Fibroblast of skin of abdomen (primary cell): ENCODE measurements around the gene SLC25A1.

Experiments used
- DNase-seq: peaks from one replicate; pipeline ENCODE4 v3.0.0-alpha.2; 2013

The SLC25A1 gene

DNA sequence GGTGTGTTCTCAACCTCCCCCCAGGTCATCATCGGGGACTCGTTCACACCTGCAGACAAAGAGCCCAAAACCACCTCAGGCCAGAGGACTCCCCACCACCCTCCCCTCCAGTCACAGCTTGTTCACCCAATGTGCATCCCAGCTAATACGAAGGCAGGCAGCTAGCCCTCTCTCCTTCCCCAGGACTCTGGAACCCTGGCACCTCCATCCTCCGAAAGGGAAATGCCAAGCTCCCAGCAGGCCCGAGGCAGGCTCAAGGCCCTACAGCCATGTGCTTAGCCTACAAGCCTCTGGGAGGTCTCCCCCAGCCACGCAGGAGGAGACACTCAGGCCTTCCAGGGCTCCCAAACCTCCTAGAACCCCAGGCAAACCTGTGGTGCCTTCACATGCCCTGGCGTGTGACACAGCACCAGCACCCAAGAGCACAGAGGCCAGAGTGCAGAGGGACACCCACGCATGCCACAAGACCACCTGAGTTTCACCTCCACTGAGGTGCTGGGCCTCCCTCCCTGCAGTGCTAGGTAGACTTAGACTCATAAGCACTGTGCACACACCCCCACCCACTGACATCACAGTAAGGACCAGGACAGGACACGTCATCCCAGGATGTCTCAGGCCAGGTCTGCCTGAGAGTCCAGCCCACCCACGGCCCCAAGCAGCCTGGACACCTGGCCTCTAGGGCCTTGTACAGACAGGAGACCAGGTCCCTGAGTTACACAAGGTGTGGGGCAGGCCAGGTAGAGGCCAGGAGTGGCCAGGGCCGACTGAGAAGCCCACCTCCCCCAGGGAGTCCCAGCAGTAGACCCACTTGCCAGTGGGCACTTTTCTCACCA is 40.9 kb downstream of the SLC25A1 start:
- DNase-seq, result no peak

DNA sequence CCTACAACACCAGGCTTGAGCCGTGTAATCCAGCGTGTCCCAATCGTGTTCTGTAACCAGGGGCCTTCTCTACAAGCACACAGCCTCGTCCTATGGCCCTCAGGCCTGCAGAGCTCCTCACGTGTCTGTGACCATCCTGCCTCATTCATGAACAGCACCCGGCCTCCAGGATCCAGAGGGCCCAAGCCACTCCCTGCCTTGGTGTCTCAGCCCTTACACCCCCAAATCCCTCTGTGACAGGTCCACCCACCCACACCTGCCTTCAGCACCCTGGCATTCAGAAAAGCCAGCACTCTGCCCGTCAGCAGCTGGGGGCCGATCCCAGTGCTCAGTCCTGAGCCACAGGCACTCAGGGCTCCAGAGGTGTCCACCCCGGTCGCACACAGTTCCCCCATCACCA is 41.6 kb downstream of the SLC25A1 start:
- no peak for DNase-seq

DNA sequence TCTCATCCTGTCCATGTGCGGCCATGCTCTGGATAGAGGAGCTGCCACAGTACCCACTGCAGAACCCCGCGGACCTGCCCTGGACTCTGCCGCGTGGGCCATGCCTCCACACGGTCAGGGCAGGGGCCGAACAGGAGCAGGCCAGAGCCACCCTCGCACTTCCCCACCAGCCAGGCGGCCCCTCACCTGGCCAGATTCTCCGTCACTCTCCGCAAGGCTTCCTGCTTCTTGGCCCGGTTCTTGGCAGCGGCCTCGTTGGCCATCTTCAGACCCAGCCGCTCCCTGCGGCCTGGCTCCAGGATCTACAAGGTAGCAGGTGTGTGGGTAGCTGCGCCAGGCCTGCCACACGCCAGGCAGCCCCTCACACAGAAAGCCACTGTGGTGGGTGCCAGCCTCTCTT is 43.7 kb downstream of the SLC25A1 start:
- DNase-seq, result no peak

DNA sequence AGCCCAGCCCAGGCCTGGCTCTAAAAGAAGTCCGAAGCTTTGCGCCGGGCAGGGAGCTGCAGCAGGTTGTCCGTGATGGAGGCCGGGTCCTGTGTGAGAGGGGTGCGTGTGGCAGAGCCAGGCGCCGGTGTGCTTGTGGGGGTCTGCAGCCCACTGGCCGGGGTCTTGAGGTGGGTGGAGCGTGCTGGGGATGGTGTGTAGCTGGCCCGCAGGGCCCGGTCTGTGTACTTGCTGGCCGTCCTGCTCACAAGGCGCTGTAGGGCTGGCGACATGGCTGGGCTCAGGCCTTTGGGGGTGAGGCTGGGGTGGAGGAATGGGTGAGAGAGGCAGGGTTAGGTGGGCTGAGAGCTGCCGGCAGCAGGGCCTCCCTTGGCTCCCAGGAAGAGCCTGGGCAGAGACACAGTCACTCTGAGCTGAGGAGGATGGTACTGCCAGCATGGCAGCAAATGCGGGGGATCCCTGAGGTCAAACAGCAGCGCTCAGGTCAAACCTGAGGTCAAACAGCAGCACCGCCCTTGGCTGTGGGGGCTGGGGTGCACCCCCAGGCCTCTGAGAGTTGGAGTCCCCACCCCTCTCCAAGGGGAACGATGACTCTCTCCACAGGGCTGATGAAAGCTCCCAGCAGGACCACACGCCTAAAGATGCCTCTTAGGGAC is 44.2 kb downstream of the SLC25A1 start:
- DNase-seq, result no peak

DNA sequence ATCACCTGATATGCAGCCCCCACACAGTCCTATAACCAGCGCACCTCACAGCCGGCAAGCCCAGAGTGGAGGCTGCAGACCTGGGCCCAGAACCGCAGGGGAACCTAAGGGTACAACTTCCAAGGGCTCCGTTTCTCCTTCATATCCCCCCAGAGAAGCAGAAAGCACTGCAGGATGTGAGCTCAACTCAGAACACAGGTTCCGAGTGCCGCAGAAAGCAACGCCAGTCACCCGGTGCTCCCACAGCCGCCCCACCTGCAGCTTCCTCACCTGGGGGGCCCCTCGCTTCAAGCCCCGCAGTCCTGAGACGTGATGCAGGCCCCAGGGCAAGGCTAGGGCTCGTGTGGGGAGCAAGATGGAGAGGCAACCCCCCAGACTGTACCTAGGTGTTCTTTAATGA is 45.0 kb downstream of the SLC25A1 start:
- DNase-seq, result no peak

DNA sequence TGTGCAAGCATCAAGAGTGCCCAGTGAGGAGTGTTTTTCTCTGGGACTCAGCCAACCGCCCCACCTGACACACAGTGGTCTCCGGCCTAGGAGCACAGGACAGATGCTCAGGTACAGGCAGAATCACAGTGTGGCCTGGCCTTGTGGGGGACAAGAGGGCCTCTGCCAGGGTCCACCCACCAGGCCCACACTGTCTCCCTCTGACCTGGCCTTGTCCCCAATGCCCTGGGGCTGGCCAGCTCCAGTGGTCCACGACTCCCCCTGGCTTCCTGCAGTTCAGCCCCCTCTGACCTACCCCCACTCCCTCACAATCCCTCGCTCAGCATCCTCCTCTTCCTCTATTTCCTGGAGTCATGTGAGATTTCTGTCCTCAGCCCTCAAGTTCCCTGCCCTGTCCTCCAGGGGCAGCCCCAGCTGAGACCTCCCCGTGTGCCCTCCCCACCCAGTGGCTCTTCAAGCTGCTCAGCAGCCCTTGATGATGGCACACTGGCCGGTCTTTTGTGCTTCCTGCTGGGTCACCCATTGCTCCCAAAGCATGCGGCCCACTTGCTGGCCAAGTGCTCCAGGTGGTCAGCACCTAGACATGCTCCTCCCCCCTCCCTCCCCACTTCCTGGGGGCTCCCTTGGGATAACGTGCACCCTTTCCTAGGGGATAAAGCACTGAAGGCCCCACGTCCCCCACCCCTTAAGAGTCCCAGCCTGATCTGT is 45.7 kb downstream of the SLC25A1 start:
- DNase-seq, result no peak

DNA sequence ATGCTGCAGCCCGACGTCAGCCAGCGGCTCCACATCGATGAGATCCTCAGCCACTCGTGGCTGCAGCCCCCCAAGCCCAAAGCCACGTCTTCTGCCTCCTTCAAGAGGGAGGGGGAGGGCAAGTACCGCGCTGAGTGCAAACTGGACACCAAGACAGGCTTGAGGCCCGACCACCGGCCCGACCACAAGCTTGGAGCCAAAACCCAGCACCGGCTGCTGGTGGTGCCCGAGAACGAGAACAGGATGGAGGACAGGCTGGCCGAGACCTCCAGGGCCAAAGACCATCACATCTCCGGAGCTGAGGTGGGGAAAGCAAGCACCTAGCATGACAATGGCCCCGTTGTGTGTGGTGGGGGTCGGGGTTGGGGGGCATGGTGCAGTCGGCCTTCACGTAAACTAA is 46.4 kb downstream of the SLC25A1 start:
- DNase-seq, result no peak

DNA sequence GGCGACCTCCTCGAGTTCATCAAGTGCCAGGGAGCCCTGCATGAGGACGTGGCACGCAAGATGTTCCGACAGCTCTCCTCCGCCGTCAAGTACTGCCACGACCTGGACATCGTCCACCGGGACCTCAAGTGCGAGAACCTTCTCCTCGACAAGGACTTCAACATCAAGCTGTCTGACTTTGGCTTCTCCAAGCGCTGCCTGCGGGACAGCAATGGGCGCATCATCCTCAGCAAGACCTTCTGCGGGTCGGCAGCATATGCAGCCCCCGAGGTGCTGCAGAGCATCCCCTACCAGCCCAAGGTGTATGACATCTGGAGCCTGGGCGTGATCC is 46.9 kb downstream of the SLC25A1 start:
- DNase-seq, result no peak

DNA sequence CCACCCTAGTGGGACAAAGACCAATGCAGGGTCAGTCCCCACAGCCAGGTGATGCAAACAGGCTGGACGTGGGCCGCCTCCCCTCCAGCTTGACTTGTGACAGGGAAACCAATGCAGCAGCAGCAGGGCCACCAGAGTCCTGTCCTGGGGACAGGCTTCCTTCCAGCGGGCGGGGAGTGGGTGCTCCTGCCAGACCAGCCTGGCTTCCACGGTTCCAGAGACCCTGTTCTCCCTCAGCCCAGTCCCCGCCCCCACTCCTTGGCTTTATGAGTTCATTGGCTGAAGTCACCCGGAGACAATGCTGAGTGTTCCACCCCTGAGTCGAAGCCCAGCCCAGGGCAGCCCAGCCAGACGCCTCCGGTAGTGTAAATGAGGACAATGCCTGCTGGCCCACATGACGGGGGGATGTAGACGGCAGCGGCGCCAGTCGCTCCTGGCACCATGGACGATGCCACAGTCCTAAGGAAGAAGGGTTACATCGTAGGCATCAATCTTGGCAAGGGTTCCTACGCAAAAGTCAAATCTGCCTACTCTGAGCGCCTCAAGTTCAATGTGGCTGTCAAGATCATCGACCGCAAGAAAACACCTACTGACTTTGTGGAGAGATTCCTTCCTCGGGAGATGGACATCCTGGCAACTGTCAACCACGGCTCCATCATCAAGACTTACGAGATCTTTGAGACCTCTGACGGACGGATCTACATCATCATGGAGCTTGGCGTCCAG is 47.4 kb downstream of the SLC25A1 start, which contains the start of gene TSSK2:
Gene TSSK2, plus strand, starts transcription at position 350 of the 726 bp plus-strand sequence. Its CDS starts 92 bp downstream, at position 442.
- DNase-seq, result no peak

DNA sequence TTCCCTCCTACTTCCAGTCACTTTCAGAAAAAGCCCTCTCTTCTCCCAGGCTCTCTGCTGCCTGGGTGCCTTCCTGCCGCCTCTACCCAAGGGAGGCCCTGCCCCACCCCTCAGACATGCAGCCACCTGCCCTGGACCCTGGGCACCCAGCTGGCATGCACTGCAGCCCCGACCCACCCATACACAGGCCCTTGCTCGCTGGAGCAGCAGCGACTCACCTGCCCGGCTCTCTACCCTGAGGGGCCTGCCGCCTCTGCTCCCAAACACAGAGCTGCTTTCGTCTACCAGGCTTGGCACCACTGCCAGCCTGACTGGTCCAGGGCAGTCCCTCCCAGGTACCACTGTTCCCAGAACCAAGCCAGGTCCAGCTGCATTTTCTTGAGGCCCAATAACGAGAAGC is 48.7 kb downstream of the SLC25A1 start:
- no peak for DNase-seq

DNA sequence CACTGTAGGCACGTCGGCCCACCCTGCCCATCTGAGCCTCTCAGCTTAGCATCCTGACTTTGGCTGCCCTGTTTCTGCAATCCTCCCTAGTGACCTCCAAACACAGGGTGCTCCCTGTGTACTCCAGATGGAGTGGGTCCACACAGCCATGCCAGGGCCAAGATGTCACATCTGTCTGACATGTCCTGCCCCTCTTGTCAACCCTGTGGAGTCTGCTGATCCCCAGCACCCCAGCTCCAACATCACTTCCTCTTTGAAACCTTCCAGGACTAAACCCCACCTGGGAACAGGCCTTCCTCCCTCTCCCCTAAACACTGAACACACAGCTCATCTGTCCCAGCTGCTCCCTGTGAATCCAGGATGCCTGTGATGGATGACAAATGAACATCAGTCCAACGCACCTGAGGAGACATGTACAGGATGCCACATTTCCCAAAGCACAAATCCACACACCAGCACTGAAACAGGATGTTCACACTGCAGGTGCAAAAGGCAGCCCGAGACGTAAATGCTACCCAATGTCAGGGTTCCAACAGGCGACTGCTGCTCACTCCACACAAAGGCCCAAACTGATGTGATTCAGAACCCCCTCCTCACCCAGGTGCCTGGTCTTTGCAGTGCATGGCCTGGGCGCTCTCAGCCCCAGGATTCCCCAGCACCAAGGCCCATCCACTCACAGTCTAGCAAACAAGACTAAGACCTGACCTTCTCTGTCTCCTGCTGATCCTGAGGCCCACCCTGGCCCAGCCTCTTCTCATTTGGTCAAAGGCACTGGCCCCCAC is 49.4 kb downstream of the SLC25A1 start:
- no peak for DNase-seq

DNA sequence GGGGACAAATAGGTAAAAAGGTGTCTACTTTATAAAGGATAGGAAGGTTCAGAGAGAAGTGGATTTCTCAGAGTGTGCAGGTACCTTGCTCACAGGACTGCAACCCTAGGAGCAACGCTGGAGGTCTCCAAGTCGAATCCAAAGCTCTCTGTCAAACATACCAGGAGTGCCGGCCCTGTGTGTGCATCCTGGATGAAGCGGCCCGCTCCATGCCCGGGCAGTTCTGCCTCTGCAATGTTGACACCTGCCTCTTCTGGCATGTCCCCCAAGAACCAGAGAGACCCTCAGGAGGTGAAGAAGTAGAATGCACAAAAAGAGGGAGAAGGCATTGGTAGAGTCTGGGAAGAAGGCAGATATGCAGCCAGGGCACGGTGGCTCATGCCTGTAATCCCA is 50.5 kb downstream of the SLC25A1 start:
- DNase-seq, result no peak

DNA sequence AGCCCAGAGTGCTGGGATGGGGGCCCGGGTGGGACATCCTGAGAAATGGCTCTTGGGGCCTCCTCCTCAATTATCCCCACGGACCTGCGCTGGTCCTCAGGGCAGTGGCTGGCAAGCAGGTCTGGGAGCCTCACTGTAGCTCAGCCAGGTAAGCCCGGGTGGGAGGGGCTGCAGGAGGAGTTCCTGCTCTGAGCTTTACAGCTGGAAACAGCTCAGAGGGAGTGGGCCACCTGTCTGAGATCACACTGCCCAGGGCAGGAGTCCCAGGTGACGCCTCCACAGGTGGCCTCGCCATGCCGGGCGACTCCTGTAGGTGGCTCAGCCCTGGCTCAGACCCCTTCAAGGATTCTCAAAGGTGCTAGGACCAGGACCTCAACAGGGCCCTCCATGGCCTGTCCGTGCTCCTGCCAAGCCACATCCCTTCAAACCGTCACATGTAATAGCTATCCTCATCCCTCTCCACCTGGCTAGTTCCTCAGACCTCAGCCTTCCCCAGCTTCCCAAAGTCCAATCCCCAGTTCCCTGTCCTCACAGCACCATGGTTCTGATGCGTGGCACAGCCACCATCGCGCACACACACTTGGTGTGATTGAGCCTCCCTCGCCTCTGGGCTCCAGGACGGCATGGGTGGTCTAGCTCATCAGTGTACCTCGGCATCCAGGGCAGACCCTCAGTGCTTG is 51.1 kb downstream of the SLC25A1 start:
- no peak for DNase-seq

DNA sequence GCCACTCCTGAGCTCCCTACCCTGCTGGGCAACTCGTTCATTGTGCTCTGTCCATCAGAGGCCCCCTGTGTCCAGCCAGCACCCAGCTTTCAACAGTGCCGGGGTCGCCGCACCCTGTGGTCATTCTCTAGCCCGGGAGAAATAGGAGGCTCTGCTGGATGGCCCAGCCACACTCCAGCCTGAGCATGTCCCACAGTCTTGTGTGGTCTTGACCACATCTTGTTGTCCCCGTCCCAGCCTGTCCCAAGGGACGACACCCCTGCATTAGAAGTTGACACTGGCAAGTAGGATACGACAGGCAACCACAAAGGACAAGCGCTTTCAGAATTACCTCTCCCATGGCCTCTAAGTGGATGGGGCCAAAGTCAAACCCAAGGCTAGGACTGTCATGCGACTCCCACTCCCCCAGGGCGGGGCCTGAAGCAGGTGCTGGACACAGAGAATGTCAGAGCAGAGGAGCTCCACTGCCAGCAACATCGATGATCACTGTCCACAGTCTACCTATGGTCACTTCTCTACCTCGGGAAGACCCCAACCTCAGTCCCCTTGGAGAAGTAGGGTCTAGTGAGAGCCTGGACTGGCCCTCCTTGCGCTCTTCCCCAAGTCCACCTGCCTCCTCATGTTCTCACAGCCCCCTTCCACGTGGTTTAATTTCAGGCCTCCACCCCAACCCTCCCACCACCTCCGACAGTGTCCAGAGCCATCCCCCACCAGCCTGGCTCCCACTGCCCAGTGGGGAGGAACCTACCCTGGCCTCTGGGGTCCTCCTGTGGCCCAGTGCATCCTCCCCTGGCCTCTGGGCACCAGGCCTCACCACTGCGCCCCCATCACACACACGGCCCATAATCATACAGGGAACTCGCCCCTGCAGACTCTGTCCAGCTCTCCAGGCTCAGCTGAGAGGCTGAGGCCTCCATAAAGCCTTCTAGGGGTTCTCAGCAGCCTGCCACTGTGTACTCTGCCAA is 51.9 kb downstream of the SLC25A1 start:
- DNase-seq, result no peak
